Mammary epithelial cell (primary cell): ENCODE measurements around the gene TMPRSS5.

Source experiments
- CTCF ChIP-seq, 2 donors: IDR thresholded peaks in 1 of 2; conservative IDR thresholded peaks in 1 of 2; 2 replicates each; pipeline ENCODE4 v1.5.1; 2011 to 2012; ENCODE audit warnings: inconsistent platforms in 2 of 2, low read length in 2 of 2, mild to moderate bottlenecking in 2 of 2, control low read depth in 1 of 2, low read depth in 1 of 2; ENCODE audit not compliant: insufficient read depth in 1 of 2; ENCODE audit errors: extremely low read depth in 1 of 2
- EZH2 ChIP-seq: IDR thresholded peaks from 2 replicates; pipeline ENCODE4 v1.6.1; 2012; ENCODE audit warnings: low read length, inconsistent platforms, borderline replicate concordance

- TF ChIP-seq CTCF (conservative IDR thresholded peaks at IDR 0.05 in 1 of 2, IDR thresholded peaks at IDR 0.05 in 1 of 2; ENCODE audit: extremely low read depth in 1 of 2, insufficient read depth in 1 of 2, low read depth in 1 of 2, low read length in 2 of 2) (no peak), EZH2 (no peak)
These were observed 19.3 kb upstream of the TMPRSS5 start for GRCh38 chr11:113725407-113725806.
